ENCODE measurements around the gene TMEM202. TPM values are rescaled to one million over a fixed set of nuclear protein-coding genes. Genes with fewer than 3 reads are reported as not detected.

TMEM202 gene
- total and polyA plus RNA-seq, 2 of the 4 experiments (the other 2 are of a cell fraction) = not detected

GRCh38 chr15:72358650-72359171 lies 39.4 kb upstream of the TMEM202 start:
- Histone ChIP-seq H3K23ac (ENCODE audit: low read depth, low read length) (0 out of 2 replicates have a peak overlapping the region, but pooled peaks have one; percentile 44), H4K91ac (ENCODE audit: insufficient read depth, low read depth, low read length) (no peak overlapping the region), H2AK5ac (ENCODE audit: low read depth, low read length) (no peak overlapping the region), H2AK9ac (replicated peaks; ENCODE audit: low read depth, low read length, poor library complexity) (peak overlapping the region; percentile 12), H3K4me2 (ENCODE audit: low read depth, low read length) (peak overlapping the region; percentile 1; the same call in 1 of the 2 replicates), H3K56ac (ENCODE audit: extremely low read depth, insufficient read depth, low read length) (no peak overlapping the region), H3K18ac (ENCODE audit: low read depth, low read length) (no peak overlapping the region), H3K9me3 (ENCODE audit: control insufficient read depth, insufficient read depth, low read length) (no peaks in the 10 kb centered on the region), H3K14ac (replicated peaks; ENCODE audit: low read depth, low read length) (0 out of 2 replicates have a peak overlapping the region, but pooled peaks have one; percentile 33), H2BK120ac (ENCODE audit: low read depth, low read length) (no peak overlapping the region), H3K9ac (ENCODE audit: low read depth, low read length) (no peak overlapping the region), H3K36me3 (ENCODE audit: control insufficient read depth, insufficient read depth, low read length) (peaks cover 20% of the 10 kb centered on the region), H3K27ac (ENCODE audit: insufficient read depth, low read length) (no peak overlapping the region), H4K5ac (ENCODE audit: low read depth, low read length) (no peak overlapping the region), H3K79me1 (ENCODE audit: low read depth in 1 of 2, low read length in 2 of 2) (peaks cover 12 to 60% of the 10 kb centered on the region in 2 experiments), H4K20me1 (ENCODE audit: insufficient read depth, low read length) (peaks cover 51% of the 10 kb centered on the region), H3K4me1 (ENCODE audit: control insufficient read depth, insufficient read depth, low read length) (peaks cover 10% of the 10 kb centered on the region; the same call in 1 of the 2 replicates), H3K4ac (ENCODE audit: low read depth, low read length) (no peak overlapping the region), H2BK15ac (ENCODE audit: low read depth, low read length) (no peak overlapping the region), H2AFZ (replicated peaks; ENCODE audit: low read length, poor library complexity) (no peak overlapping the region), H2BK20ac (ENCODE audit: low read depth, low read length) (no peak overlapping the region), H3K9me1 (ENCODE audit: insufficient read depth, low read length) (peaks cover 30% of the 10 kb centered on the region), H4K8ac (ENCODE audit: low read depth in 2 of 2, low read length in 2 of 2) (no peak overlapping the region), H3K4me3 (ENCODE audit: insufficient read depth, low read depth, low read length) (no peak overlapping the region), H3K27me3 (ENCODE audit: control insufficient read depth, insufficient read depth, low read length) (no peaks in the 10 kb centered on the region), H2BK5ac (ENCODE audit: low read depth, low read length, poor library complexity, severe bottlenecking) (no peak overlapping the region)
- ATAC-seq (ENCODE audit: low read depth) (peak; percentile 88), DNase-seq (peak; percentile 85)
- POLR2A ChIA-PET (ENCODE audit: unreplicated experiment) = no interaction called here
- BruUV-seq (replicated peaks) = no TSS peak
- TF ChIP-seq BHLHE40 (IDR thresholded peaks at IDR 0.05; ENCODE audit: low read depth, low read length) (peak; percentile 77; the same call in 1 of the 2 replicates), FOS (IDR thresholded peaks at IDR 0.05; ENCODE audit: low read depth, low read length) (peak; percentile 49; the same call in 1 of the 2 replicates), MXI1 (IDR thresholded peaks at IDR 0.05; ENCODE audit: borderline replicate concordance, low read depth, low read length) (peak; percentile 95), MAZ (IDR thresholded peaks at IDR 0.05; ENCODE audit: borderline replicate concordance, low read depth, low read length) (no peak), MAFK (IDR thresholded peaks at IDR 0.05; ENCODE audit: low read depth, low read length) (no peak)
- TF ChIP-seq, protein P1, sequence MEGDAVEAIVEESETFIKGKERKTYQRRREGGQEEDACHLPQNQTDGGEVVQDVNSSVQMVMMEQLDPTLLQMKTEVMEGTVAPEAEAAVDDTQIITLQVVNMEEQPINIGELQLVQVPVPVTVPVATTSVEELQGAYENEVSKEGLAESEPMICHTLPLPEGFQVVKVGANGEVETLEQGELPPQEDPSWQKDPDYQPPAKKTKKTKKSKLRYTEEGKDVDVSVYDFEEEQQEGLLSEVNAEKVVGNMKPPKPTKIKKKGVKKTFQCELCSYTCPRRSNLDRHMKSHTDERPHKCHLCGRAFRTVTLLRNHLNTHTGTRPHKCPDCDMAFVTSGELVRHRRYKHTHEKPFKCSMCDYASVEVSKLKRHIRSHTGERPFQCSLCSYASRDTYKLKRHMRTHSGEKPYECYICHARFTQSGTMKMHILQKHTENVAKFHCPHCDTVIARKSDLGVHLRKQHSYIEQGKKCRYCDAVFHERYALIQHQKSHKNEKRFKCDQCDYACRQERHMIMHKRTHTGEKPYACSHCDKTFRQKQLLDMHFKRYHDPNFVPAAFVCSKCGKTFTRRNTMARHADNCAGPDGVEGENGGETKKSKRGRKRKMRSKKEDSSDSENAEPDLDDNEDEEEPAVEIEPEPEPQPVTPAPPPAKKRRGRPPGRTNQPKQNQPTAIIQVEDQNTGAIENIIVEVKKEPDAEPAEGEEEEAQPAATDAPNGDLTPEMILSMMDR (conservative IDR thresholded peaks at IDR 0.05; ENCODE audit: low read depth, low read length) = no peak
- intact Hi-C loops (cut with micrococcal nuclease) (no loop called here), dilution Hi-C loops (cut with HindIII; ENCODE audit: low sequenced_read_pairs, unreplicated experiment) (no loop called here), in situ Hi-C loops (cut with MboI; ENCODE audit: low sequenced_read_pairs) (no loop called here)
- CTCF ChIA-PET = no interaction called here
- 24% methylated on average over 2 of the region's 7 CpGs; no CpG with 5 or more reads in 1 of the 2 experiments for WGBS, 2 experiments (ENCODE audit: extremely low coverage in 2 of 2, insufficient read length in 1 of 2)
